Measurements from ENCODE around the gene INTS11.
A peak's percentile ranks its signal among the peaks of the same experiment; 100 is the strongest.

INTS11 gene

DNA sequence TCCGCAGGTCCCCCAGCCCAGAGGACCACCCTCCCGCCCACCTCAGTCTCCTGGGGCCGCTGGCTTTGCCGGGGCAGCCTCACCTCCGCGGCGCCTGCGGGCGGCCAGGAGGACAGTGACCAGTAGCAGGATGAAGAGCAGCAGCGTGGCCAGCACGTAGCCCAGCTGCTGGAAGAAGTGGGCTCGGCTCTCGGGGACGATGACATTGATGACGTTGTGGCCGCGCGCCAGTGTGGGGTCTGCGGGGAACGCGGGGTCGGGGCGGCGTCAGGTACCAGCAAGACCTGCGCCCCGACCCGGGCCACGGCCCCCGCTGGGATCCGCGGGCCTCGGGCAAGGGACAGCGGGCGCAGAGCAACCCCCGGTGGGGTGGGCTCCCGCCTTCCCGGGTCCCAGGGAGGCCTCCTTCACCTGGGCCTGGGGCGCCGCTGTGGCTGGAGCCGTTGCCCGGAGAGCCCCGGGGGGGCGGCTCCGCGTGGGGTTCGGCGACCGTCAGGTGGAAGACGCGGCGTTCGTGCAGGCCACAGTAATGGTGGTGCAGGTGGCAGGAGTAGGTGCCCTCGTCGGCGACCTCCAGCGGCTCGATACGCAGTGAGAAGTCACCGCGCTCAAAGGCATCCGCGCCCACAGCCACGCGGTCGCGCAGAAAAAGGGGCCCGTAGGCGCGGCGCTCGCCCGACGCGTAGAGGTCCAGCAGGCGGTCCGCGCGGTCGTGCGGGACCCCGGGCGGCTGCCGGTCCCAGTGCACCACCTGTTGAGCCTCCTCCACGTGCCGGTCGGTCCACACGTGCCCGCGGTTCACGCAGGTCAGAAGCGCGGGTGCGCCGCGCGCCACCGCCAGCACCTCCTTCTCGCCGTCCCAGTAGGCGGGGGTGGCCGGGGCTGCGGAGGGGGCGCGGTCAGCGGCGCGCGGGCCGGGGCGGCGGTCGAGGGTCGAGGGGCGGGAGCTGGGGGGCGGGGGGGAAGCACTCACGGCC is 30.1 kb upstream of the INTS11 start:
- TF ChIP-seq, protein P1, sequence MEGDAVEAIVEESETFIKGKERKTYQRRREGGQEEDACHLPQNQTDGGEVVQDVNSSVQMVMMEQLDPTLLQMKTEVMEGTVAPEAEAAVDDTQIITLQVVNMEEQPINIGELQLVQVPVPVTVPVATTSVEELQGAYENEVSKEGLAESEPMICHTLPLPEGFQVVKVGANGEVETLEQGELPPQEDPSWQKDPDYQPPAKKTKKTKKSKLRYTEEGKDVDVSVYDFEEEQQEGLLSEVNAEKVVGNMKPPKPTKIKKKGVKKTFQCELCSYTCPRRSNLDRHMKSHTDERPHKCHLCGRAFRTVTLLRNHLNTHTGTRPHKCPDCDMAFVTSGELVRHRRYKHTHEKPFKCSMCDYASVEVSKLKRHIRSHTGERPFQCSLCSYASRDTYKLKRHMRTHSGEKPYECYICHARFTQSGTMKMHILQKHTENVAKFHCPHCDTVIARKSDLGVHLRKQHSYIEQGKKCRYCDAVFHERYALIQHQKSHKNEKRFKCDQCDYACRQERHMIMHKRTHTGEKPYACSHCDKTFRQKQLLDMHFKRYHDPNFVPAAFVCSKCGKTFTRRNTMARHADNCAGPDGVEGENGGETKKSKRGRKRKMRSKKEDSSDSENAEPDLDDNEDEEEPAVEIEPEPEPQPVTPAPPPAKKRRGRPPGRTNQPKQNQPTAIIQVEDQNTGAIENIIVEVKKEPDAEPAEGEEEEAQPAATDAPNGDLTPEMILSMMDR (IDR thresholded peaks at IDR 0.05) = no peak

GRCh38 chr1:1353389-1354151 is 29.1 kb upstream of the INTS11 start:
- TF ChIP-seq, protein P1 (IDR thresholded peaks at IDR 0.05) = no peak

DNA sequence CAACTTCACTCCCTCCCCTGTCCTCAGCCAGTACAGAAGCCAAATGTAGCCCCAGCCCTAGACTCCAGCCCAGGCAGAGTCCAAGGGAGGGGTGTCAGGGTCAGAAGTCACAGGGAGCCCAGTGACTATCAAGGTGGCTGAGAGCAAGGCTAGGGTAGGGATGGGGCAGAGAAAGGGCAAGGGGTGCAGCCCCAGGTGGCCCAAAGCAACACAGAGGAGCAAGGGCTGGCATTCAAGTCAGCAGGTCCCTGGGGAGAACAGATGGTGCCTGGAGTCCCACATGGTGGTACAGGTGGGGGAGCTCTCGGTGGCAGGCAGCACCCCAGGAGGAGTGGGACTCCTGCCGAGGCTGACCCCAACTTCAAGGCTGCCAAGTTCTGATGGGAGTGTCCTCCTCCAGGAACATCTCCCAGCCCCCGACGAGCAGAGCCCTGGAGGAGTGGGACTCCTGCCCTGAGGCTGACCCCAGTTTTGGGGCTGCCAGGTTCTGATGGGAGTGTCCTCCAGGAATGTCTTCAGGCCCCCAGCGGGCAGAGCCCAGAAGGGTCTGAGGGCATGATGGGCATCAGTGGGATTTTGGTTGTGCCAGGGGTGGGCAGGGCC is 28.4 kb upstream of the INTS11 start:
- TF ChIP-seq, protein P1 (IDR thresholded peaks at IDR 0.05) = no peak

GRCh38 chr1:1351511-1352427 is 27.3 kb upstream of the INTS11 start:
- TF ChIP-seq, protein P1 (IDR thresholded peaks at IDR 0.05) = no peak

- TF ChIP-seq, protein P1 (IDR thresholded peaks at IDR 0.05) = peak; percentile 44
These were observed 25.0 kb upstream of the INTS11 start, which contains the start of gene DVL1 for GRCh38 chr1:1349256-1350012. Gene DVL1 (minus strand): TSS chr1:1349418. CDS start chr1:1349065, 353 bp downstream.

GRCh38 chr1:1348420-1349255 is 24.2 kb upstream of the INTS11 start:
- TF ChIP-seq, protein P1 (IDR thresholded peaks at IDR 0.05) = no peak
